SK-N-SH (cell line): ENCODE data around the gene EBF4.

Experiments used
- CHD2 ChIP-seq: fragments of 150-350 bp; IDR thresholded peaks from 2 replicates; pipeline ENCODE4 v1.6.1; 2018; ENCODE audit warnings: low read length; ENCODE audit not compliant: partially characterized antibody
- EZH2phosphoT487 ChIP-seq: fragments of 200-600 bp; sonication (generic); IDR thresholded peaks from 2 replicates; pipeline ENCODE4 v1.6.1; 2017; ENCODE audit warnings: low read depth, mixed run types, mild to moderate bottlenecking, antibody characterized with exemption, moderate library complexity, borderline replicate concordance
- GABPA ChIP-seq: IDR thresholded peaks from 2 replicates; pipeline ENCODE4 v1.4.0; 2012; ENCODE audit warnings: low read depth, mild to moderate bottlenecking
- MAX ChIP-seq: IDR thresholded peaks from 2 replicates; pipeline ENCODE4 v1.4.0; 2012; ENCODE audit warnings: low read depth
- MEF2A ChIP-seq: IDR thresholded peaks from 2 replicates; pipeline ENCODE4 v1.4.0; 2012; ENCODE audit warnings: low read depth, borderline replicate concordance
- NFIC ChIP-seq: IDR thresholded peaks from 2 replicates; pipeline ENCODE4 v1.4.0; 2012; ENCODE audit warnings: borderline replicate concordance
- NRF1 ChIP-seq: IDR thresholded peaks from 2 replicates; pipeline ENCODE4 v1.6.1; 2012; ENCODE audit warnings: low read depth, mild to moderate bottlenecking, low read length
- POLR2AphosphoS5 ChIP-seq: IDR thresholded peaks from 2 replicates; pipeline ENCODE4 v1.6.1; 2012; ENCODE audit warnings: low read depth, low read length
- RAD21 ChIP-seq: IDR thresholded peaks from 2 replicates; pipeline ENCODE4 v1.6.1; 2012; ENCODE audit warnings: mild to moderate bottlenecking, low read length
- TAF1 ChIP-seq: IDR thresholded peaks from 2 replicates; pipeline ENCODE4 v1.6.1; 2012; ENCODE audit warnings: low read depth, mild to moderate bottlenecking, low read length, moderate library complexity, borderline replicate concordance
- TEAD4 ChIP-seq: IDR thresholded peaks from 2 replicates; pipeline ENCODE4 v1.4.0; 2012; ENCODE audit warnings: mild to moderate bottlenecking, borderline replicate concordance; ENCODE audit not compliant: insufficient read depth
- YY1 ChIP-seq: IDR thresholded peaks from 2 replicates; pipeline ENCODE4 v1.4.0; 2012; ENCODE audit warnings: low read depth, mild to moderate bottlenecking
- TF ChIP-seq, protein P1 (sequence below): fragments of 200-600 bp; sonication (generic); IDR thresholded peaks from 2 replicates; pipeline ENCODE4 v1.6.1; 2017; ENCODE audit warnings: antibody characterized with exemption, mild to moderate bottlenecking, moderate library complexity

GRCh38 chr20:2690213-2690612 is 2.4 kb upstream of the EBF4 start:
- TF ChIP-seq EZH2phosphoT487 (no peak), NRF1 (no peak), POLR2AphosphoS5 (no peak), GABPA (no peak), TEAD4 (no peak), MAX (no peak), MEF2A (no peak), TAF1 (no peak), CHD2 (no peak), RAD21 (no peak), YY1 (no peak), NFIC (no peak)
- TF ChIP-seq, protein P1, sequence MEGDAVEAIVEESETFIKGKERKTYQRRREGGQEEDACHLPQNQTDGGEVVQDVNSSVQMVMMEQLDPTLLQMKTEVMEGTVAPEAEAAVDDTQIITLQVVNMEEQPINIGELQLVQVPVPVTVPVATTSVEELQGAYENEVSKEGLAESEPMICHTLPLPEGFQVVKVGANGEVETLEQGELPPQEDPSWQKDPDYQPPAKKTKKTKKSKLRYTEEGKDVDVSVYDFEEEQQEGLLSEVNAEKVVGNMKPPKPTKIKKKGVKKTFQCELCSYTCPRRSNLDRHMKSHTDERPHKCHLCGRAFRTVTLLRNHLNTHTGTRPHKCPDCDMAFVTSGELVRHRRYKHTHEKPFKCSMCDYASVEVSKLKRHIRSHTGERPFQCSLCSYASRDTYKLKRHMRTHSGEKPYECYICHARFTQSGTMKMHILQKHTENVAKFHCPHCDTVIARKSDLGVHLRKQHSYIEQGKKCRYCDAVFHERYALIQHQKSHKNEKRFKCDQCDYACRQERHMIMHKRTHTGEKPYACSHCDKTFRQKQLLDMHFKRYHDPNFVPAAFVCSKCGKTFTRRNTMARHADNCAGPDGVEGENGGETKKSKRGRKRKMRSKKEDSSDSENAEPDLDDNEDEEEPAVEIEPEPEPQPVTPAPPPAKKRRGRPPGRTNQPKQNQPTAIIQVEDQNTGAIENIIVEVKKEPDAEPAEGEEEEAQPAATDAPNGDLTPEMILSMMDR = no peak
